ENCODE data around the gene MAGEB5.
"Not testable (repeated sequence)": the region's sequence is repeated elsewhere in the genome, so short reads cannot be mapped to it uniquely, and the experiment has no call there.

MAGEB5 gene, protein sequence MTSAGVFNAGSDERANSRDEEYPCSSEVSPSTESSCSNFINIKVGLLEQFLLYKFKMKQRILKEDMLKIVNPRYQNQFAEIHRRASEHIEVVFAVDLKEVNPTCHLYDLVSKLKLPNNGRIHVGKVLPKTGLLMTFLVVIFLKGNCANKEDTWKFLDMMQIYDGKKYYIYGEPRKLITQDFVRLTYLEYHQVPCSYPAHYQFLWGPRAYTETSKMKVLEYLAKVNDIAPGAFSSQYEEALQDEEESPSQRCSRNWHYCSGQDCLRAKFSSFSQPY

DNA sequence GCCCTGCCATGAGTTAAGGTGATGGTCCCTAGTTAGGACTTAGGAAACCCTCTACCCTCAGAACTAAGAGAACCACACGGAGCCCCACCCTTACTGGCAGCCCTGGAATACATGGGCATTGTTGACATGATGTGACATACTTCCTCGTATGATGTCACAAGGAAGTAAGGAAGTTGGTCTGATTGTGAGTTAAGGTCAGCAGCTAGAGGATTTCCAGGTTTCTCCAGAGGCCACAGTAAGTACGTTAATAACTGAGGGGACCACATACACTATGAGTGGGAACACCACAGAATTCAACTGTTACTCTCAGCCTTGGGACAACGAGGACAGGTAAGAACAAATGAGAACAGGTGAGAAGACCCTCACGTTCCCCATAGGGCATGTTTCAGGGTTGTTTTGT is at the start of gene MAGEB5:
Gene MAGEB5, plus strand, starts transcription at position 301 of the 400 bp plus-strand sequence. CDS start 1,133 bp downstream, outside the sequence.
- DNase-seq (ENCODE audit: low read depth in 2 of 2) = no peak

DNA sequence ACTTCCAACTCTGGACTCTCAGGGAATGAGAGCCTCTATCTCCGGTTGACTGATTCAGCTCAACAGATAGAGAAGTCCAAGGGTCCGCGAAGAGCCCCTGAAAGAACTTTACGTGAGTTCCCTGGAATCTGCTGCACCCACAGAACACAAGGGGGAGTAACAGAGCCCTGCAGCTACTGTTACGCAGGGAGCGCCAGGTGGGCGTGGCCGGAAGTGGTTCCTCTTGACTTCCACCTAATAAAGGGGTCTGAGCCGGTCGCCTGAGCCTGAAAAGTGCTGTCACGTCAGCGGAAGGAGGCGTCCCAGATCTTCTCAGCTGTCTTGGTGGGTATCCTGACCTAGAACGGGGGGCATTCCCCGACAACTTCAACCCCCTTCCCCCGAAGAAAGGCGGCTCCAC is 23.8 kb upstream of the MAGEB5 start, which contains the start of gene MAGEB6:
Gene MAGEB6, plus strand, starts transcription at position 237 of the 400 bp plus-strand sequence. CDS start 1,407 bp downstream, outside the sequence.
- no peak for DNase-seq (ENCODE audit: low read depth in 2 of 2)

GRCh38 chrX:26203561-26203960 is 12.4 kb upstream of the MAGEB5 start:
- no peak for DNase-seq (ENCODE audit: low read depth in 2 of 2)

DNA sequence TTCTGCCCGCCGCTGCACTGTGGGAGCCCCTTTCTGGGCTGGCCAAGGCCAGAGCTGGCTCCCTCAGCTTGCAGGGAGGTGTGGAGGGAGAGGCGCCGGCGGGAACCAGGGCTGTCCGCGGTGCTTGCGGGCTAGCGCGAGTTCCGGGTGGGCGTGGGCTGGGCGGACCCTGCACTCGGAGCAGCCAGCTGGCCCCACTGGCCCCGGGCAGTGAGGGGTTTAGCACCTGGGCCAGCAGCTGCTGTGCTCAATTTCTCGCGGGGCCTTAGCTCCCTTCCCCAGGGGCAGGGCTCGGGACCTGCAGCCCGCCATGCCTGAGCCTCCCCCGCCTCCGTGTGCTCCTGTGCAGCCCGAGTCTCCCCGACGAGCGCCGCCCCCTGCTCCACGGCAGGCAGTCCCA is 11.3 kb upstream of the MAGEB5 start:
- DNase-seq (ENCODE audit: low read depth in 2 of 2) = not testable (repeated sequence)

DNA sequence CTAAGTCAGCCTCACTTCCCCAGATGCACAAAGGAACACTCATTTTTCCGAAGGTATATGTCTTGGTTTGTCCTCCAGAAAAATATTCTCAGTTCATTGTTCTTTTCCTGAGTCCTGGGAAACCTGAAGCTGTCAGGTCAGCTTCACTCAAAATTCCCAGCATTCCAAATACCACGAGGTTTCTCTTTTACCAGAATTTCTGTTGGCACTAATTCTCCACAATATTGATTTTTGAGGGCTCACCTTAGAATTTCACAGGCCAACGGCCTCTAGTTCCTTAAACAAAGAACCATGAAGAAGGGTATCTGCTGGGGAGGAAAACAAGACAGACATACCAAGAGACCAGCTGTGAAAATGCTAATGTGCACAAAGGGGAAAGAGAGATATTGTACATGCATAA is 8.0 kb upstream of the MAGEB5 start:
- DNase-seq (ENCODE audit: low read depth in 2 of 2) = no peak

DNA sequence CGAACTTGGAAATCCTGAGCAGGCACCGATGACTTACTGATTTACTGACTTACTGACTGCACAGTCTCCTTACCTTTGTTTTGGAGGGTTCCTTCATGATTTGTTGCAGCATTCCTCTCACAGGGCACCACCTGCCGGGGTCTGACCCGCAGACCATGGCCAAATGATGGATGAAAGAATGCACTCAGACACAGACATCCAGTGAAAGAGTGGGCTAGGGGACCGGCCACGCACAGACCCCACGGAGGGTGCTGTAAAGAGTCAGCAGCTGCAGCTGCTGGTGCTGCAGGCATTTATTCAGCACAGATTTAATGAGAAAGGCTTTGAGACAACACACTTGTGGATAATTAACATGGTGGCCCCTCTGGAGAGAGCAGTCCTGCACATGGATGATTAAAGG is 3.4 kb downstream of the MAGEB5 start:
- no peak for DNase-seq (ENCODE audit: low read depth in 2 of 2)

DNA sequence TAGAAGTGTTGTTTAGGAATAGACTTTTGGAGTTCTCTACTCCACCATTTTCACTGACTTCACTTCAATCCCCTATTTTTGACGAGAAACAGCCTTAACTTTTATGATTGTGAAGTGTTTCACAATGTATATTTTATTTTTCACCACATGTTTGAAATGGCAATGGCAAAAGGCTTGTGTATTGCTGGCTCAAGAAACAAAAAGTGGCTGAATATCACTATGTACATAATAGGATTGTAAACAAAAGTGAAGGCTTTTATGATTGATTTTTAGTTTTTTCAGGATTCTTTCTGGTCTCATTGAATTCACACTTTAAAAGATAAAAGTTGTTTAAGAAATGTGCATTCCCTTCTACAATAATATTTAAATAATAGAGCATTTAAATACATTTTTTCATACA is 18.2 kb downstream of the MAGEB5 start:
- DNase-seq (ENCODE audit: low read depth in 2 of 2) = no peak

GRCh38 chrX:26253526-26253925 is 37.6 kb downstream of the MAGEB5 start:
- no peak for DNase-seq (ENCODE audit: low read depth in 2 of 2)

DNA sequence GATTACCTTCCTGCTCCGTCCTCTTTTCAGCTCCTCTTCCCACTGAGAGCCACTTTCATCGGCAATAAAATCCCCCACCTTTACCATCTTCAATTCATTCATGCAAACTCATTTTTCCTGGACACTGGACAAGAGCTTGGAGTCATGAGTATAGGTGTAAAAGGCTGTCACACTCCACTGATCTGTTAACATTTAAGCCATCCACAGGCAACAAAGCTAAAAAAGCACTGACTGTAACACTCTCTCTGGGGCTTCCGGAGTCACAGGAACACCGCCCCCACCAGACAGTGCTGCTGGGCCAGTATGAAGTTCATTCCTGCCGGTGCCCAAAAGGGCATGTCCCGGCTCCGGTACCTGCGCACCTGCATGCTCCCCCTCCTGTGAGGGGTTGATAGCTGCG is 38.5 kb downstream of the MAGEB5 start:
- no peak for DNase-seq (ENCODE audit: low read depth in 2 of 2)

GRCh38 chrX:26262121-26262523 is 46.2 kb downstream of the MAGEB5 start:
- no peak for DNase-seq (ENCODE audit: low read depth in 2 of 2)
